DLD1 (cell line): ENCODE measurements around the gene MFAP3.

Source experiments
- in situ Hi-C: cut with HindIII; loops from 2 replicates; pipeline ENCODE4 v1.10.0; 2017; ENCODE audit warnings: low sequenced_read_pairs

MFAP3 gene

DNA sequence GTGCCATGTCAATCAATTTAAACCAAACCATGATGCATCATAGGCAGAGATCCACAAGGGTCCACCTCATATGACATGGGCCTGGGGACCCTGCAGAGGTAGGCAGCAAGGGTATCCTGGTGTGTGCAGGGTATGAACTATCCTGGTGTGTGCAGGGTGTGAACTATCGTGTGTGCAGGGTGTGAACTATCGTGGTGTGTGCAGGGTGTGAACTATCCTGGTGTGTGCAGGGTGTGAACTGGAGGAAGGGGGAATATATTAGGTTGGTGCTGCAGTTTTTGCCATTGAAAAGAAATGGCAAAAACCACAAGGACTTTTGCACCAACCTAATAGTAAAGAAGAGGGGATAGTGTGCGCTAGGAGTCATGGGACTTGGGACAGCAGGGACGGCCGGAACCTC is 50.0 kb downstream of the MFAP3 start:
- in situ Hi-C loops = no loop called here

DNA sequence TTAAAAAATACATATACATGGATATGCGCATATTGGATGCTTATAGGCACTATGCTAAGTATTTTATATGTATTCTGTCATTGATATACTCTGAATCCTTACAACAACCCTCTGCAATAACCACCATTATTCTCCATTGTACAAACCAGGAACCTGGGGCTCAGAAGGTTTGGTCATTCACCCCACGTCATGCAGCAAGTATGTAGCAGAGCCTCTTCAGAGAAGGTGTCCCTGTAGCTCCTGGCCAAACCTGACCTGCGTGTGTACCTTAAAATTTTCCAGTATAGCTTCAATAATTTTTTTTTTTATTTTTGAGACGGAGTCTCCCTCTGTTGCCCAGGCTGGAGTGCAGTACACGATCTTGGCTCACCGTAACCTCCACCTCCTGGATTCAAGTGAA is 51.9 kb downstream of the MFAP3 start:
- in situ Hi-C loops = no loop called here

DNA sequence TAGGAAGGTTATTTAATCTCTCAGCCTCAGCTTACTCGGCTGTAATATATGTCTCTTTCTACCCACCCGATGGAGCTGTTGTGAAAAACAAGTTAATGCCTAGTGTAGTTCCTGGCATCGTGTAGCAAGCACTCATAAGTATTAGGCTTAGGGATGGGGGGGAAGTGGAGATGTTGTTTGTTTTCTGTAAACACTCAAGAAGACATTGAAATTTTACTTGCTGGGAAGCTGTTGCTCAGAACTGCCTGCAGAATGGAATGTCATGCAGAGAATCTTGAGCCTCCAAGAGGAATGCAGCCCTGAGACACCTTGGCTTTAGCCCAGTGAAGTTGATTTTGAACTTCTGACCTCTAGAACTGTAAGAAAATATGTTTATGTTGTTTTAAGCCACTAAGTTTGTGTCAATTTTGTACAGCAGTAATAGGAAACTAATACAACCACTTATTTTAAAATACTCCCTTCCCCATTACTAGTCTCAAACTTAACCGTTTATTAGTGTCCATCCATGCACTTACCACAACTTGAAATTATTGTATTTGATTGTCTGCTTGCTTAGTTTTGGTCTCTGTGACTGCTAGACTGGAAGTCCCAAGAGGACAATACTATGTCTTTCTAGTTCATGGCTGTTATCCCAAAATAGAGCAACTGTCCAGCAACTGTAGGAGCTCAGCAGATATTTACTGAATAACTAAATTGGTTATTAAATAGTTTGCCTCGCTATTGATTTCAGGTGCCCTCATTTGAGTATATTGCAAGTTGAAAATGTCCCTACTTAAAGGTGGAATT is 53.8 kb downstream of the MFAP3 start:
- in situ Hi-C loops = no loop called here

DNA sequence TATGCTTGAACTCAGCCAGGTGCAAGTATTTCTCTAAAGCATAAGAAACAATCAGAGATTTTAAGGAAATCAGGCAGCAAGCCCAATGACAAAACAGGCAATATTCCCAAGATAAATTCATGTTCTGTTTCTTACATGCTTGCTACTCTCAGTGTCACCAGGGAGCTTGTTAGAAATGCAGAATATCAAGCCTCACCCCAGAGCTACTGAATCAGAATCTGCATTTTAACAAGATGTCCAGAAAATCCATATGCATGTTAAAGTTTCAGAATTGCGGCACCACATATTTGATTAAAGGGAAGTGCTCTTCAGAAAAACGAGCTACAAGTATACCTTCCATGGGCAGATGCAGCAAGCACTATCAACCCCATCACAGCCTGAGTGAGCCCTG is 54.4 kb downstream of the MFAP3 start:
- in situ Hi-C loops = no loop called here

DNA sequence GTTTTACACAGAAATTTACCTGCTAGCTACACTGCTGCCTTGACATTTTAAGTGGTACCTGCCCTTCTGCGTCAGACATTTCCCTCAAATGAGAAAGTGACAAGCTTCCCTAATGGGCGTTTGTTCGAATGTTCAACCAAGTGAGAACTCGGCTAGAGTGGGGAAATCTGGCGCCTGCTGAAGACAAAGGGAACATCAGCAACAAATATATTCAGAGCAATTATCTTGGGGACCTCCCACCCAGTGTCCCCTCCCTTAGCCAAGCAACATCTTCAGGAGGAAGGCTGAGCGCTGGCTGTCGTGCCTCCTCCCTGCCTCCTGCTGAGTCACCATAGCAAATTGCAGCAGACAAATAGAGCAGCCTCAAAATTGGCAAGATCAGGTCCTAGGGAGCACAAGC is 57.1 kb downstream of the MFAP3 start:
- in situ Hi-C loops = no loop called here

DNA sequence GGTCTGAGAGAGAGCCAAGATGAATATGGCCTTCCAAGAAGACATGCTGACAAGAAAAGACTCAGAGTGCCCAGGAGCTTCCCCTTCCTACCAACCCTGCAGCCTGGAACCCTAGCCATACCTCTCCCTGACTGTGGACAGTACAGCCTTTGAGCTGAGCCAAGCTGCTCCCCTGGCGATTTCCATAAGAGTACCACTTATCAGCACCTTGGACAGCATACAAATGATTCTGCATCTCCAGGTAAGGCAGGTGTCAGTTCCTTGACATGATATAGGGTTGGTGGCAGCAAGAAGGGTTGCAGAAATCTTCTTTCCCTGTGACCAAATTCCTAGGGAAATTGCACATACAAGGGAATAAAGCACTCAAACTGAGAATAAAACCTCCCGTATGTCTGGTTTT is 58.3 kb downstream of the MFAP3 start:
- in situ Hi-C loops = no loop called here

DNA sequence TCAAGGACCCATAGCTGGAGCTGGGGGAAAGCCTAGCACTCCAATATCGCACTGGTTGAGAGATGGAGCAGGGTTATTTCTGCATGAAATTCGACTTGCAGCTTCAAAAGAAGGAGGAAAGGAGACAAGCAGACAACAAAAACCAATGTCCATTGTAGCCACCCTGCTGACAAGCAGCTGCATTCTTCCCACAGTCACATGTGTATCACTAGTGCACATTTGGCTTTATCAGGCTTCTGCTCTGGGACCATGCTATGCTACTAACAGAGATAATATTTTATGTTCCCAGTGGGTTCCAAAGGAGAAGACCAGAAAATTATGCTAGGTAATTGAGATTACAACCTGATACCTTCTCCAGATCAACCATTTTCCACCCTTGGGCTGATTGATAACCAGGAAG is 59.7 kb downstream of the MFAP3 start:
- in situ Hi-C loops = no loop called here

DNA sequence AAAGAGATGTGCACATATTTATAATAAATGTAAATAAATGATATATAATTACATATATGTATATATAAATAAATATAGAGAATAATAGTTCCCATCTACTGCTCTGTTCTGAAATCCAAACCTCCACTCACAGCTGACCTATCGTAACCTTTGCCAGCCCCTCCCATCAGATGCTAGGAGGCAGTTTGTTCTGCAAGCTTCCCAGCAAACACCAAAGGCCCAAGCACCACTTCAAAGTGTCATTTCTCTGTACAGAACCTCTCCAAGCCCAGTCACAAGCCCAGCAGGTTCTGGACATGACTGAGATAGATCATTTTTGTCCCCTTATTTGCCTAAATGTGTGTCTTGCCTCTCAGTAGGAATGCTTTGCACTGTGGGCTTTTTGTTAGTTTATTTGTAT is 62.4 kb downstream of the MFAP3 start:
- in situ Hi-C loops = no loop called here

DNA sequence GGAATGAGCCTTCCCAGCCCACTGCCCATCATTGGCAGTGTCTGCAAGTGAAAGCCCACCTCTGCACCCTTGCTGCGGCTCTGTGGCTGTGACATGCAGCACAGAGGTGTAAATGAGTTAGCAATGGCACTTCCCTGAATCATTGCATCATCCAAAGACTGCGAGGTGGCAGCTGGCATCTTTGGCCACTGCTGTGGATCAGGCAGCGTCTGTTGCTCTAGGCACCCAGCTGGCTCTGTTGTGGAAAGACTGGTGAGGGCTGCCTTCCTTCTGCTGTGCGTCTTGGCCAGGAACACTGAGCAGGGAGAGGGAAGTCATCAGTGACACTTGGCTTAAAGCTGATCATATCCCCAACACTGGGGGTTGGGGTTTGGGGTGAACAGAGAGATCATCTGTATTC is 64.5 kb downstream of the MFAP3 start:
- in situ Hi-C loops = no loop called here
